GM23338 (cell line): ENCODE data around the gene TMA7. TPM values are rescaled to one million over a fixed set of nuclear protein-coding genes. Genes with fewer than 3 reads are reported as not detected.

Source experiments
- ATAC-seq: fragments of 200-7000 bp; cut with Tn5 transposase; 3 replicates; pipeline ENCODE4 v1.9.1; 2020
- DNase-seq: peaks from one replicate; pipeline ENCODE4 v3.0.0-alpha.2; 2015; ENCODE audit warnings: low spot score
- H2AFZ ChIP-seq: fragments of 200-600 bp; sonication (generic); 2 replicates; pipeline ENCODE4 v1.8.0; 2016; ENCODE audit warnings: antibody characterized with exemption, mild to moderate bottlenecking, moderate library complexity
- H3F3A ChIP-seq: fragments of 200-600 bp; sonication (generic); replicated peaks from 2 replicates; pipeline ENCODE4 v1.8.0; 2017; ENCODE audit warnings: antibody characterized with exemption, mixed run types, low read depth
- H3K27ac ChIP-seq: fragments of 200-600 bp; sonication (generic); 2 replicates; pipeline ENCODE4 v1.6.1; 2016; ENCODE audit warnings: low read depth
- H3K27me3 ChIP-seq: fragments of 200-600 bp; sonication (generic); 2 replicates; pipeline ENCODE4 v1.8.0; 2016; ENCODE audit warnings: mild to moderate bottlenecking, mixed run types, moderate library complexity; ENCODE audit not compliant: insufficient read depth
- H3K36me3 ChIP-seq: fragments of 200-600 bp; sonication (generic); 2 replicates; pipeline ENCODE4 v1.8.0; 2016; ENCODE audit warnings: mild to moderate bottlenecking; ENCODE audit not compliant: insufficient read depth
- H3K4me1 ChIP-seq: fragments of 200-600 bp; sonication (generic); 2 replicates; pipeline ENCODE4 v1.8.0; 2016; ENCODE audit warnings: mild to moderate bottlenecking, moderate library complexity; ENCODE audit not compliant: insufficient read depth
- H3K4me2 ChIP-seq: fragments of 200-600 bp; sonication (generic); 2 replicates; pipeline ENCODE4 v1.7.1; 2017; ENCODE audit warnings: mixed run types
- H3K4me3 ChIP-seq: fragments of 200-600 bp; sonication (generic); 2 replicates; pipeline ENCODE4 v1.6.1; 2016; ENCODE audit warnings: mixed run types
- H3K79me2 ChIP-seq: fragments of 200-600 bp; sonication (generic); replicated peaks from 2 replicates; pipeline ENCODE4 v1.8.0; 2017; ENCODE audit warnings: mild to moderate bottlenecking; ENCODE audit not compliant: insufficient read depth
- H3K9me2 ChIP-seq: fragments of 200-600 bp; sonication (generic); 2 replicates; pipeline ENCODE4 v1.8.0; 2017; ENCODE audit not compliant: insufficient read depth
- H4K20me1 ChIP-seq: fragments of 200-600 bp; sonication (generic); replicated peaks from 2 replicates; pipeline ENCODE4 v1.8.0; 2017; ENCODE audit warnings: mild to moderate bottlenecking; ENCODE audit not compliant: insufficient read depth
- H3K27ac Mint-ChIP-seq: 2 replicates; pipeline ENCODE4 v1.8.0; 2020; ENCODE audit warnings: inconsistent platforms, mild to moderate bottlenecking, moderate library complexity, mixed read lengths
- H3K27me3 Mint-ChIP-seq: 3 replicates; pipeline ENCODE4 v1.8.0; 2022; ENCODE audit warnings: low read depth, mild to moderate bottlenecking, moderate library complexity, mixed read lengths, inconsistent platforms; ENCODE audit not compliant: insufficient read depth, poor library complexity
- H3K36me3 Mint-ChIP-seq: 3 replicates; pipeline ENCODE4 v1.8.0; 2021; ENCODE audit warnings: low read depth, mild to moderate bottlenecking, inconsistent platforms, moderate library complexity, mixed read lengths
- H3K4me1 Mint-ChIP-seq: 3 replicates; pipeline ENCODE4 v1.8.0; 2020; ENCODE audit warnings: mild to moderate bottlenecking, inconsistent platforms, mixed read lengths
- H3K4me3 Mint-ChIP-seq: 3 replicates; pipeline ENCODE4 v1.8.0; 2021; ENCODE audit warnings: moderate library complexity, mild to moderate bottlenecking, inconsistent platforms, mixed read lengths
- H3K9me3 Mint-ChIP-seq: 3 replicates; pipeline ENCODE4 v1.8.0; 2020; ENCODE audit warnings: moderate library complexity, mild to moderate bottlenecking, inconsistent platforms, mixed read lengths
- CREB1 ChIP-seq: fragments of 250-450 bp; sonication (Bioruptor Pico); IDR thresholded peaks from 2 replicates; pipeline ENCODE4 v1.5.0; 2020; ENCODE audit warnings: low read depth, mild to moderate bottlenecking, moderate library complexity
- EZH2phosphoT487 ChIP-seq: fragments of 200-600 bp; sonication (generic); IDR thresholded peaks from one replicate; pipeline ENCODE4 v1.8.1; 2018; ENCODE audit warnings: antibody characterized with exemption; ENCODE audit not compliant: unreplicated experiment
- JUNB ChIP-seq: IDR thresholded peaks from one replicate; pipeline ENCODE4 v1.6.1; 2016; ENCODE audit warnings: antibody characterized with exemption; ENCODE audit not compliant: unreplicated experiment
- NANOG ChIP-seq: IDR thresholded peaks from 2 replicates; pipeline ENCODE4 v1.6.1; 2016; ENCODE audit warnings: antibody characterized with exemption, borderline replicate concordance
- REST ChIP-seq: IDR thresholded peaks from one replicate; pipeline ENCODE4 v1.6.1; 2018; ENCODE audit warnings: antibody characterized with exemption; ENCODE audit not compliant: unreplicated experiment
- polyA plus RNA-seq: library from polyadenylated mRNA; unstranded; fragments of >200 nt; fragmentation: Nextera tagmentation; extraction: Ambion mirVana; gene quantifications from 2 replicates; pipeline ENCODE4 v1.2.1, GENCODE V29; 2016
- total RNA-seq: library from RNA; depleted of rRNA; stranded (reverse); fragments of >200 nt; shearing (Covaris generic); gene quantifications from 2 replicates; pipeline ENCODE4 v1.2.3, GENCODE V29; 2014
- TF ChIP-seq, protein P1 (sequence below), 2 experiments: fragments of 200-600 bp in 1 of 2; sonication (generic) in 1 of 2; conservative IDR thresholded peaks; 2 replicates each; pipeline versions ENCODE4 v1.5.1 to v1.6.1; 2016 to 2017; ENCODE audit warnings: antibody characterized with exemption in 2 of 2, low read depth in 2 of 2, mild to moderate bottlenecking in 2 of 2, moderate library complexity in 1 of 2

The TMA7 gene
- total and polyA plus RNA-seq, 2 experiments from 2014 or later: 419 to 2,089 TPM

DNA sequence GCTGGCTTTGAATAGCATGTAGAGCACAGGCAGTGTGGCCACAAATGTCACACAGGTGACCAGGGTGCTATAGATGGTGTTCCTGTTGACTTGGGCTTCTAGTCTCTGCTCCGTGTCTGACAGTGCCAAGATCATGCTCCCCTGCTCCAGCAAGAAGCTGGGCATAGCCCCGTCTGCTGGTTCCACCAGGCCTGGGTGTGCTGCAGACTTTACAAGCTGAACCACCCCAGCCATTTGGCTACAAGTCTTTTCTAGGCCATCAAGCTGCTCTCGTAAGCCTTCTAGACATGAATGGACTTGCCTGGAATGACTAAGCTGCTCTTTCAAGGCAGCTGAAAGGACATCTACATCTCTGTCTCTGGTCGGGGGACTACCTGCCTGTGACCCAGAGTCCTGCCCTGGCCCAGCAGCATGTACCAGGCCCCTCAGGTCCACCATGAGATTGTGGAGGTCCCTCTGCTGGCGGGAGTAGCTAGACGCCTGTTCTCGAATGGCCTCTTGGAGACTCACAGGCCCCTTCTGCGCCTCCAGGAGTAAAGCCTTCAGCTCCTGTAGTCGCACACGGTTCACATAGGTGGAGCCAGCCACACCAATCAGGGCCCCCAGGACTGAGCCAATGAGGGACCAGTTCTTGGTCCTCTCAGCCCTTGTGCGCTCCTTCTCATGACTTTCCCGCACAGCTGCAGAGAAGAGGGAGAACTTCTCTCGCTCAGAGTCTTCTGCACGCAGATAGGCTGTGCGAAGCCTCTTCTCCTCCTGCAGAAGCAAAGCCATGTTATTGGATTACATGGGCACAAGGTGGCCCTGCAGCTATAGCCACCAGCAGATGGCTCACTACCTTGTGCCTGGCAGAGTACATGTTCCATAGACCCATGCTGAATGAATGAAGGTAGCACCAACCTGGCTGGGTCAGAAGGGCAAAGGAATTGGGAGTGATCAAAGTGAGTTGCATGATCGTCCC, 7.4 kb upstream of the TMA7 start (continued):
- TF ChIP-seq, protein P1, sequence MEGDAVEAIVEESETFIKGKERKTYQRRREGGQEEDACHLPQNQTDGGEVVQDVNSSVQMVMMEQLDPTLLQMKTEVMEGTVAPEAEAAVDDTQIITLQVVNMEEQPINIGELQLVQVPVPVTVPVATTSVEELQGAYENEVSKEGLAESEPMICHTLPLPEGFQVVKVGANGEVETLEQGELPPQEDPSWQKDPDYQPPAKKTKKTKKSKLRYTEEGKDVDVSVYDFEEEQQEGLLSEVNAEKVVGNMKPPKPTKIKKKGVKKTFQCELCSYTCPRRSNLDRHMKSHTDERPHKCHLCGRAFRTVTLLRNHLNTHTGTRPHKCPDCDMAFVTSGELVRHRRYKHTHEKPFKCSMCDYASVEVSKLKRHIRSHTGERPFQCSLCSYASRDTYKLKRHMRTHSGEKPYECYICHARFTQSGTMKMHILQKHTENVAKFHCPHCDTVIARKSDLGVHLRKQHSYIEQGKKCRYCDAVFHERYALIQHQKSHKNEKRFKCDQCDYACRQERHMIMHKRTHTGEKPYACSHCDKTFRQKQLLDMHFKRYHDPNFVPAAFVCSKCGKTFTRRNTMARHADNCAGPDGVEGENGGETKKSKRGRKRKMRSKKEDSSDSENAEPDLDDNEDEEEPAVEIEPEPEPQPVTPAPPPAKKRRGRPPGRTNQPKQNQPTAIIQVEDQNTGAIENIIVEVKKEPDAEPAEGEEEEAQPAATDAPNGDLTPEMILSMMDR (conservative IDR thresholded peaks at IDR 0.05; ENCODE audit: low read depth in 2 of 2): peak; percentile 48 to 68
- no peak for TF ChIP-seq REST

DNA sequence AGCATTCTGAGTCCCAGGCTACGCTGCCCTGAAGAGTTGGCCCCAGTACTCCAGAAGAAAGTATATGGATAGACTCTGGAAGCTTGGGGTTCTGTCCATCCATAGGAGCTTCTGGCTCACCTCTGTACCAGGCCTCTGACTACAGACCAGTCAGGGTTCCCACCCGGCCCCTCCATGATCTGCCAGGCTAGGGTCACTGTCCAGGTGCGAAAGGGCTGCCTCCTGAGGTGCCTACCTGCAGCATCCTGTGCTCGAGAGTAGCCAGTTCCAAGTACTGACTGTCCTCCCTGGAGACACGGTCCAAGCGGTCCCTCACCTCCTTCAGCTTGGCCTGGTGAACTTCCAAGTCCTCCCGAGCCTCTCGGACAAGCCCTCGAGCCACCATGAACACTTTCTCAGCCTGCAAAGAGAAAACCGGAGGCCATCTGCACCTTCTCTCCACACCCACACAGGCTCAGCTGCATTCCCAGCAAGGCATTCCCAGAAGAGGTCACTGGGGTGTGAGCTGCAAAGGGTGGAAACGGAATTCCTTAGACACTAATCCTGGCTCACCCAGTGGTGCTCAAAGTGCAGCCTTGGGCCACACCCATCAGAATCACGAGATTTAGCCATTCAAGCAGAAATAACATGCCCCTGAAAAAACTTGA, 6.5 kb upstream of the TMA7 start:
- H3K27ac ChIP-seq: no peak overlapping the region
- TF ChIP-seq REST (no peak), EZH2phosphoT487 (no peak), NANOG (no peak), JUNB (no peak), CREB1 (CRISPR knock-in tag) (no peak)
- TF ChIP-seq, protein P1 (conservative IDR thresholded peaks at IDR 0.05; ENCODE audit: low read depth in 2 of 2): no peak
- H3K27me3 Mint-ChIP-seq: peaks cover 5% of the 10 kb centered on the region
- peaks cover 17% of the 10 kb centered on the region for H3K4me1 ChIP-seq
- H3K27ac Mint-ChIP-seq: no peak overlapping the region
- no peaks in the 10 kb centered on the region for H3K9me3 Mint-ChIP-seq
- peaks cover 28% of the 10 kb centered on the region for H3K4me1 Mint-ChIP-seq
- H3K36me3 ChIP-seq: peaks cover 10% of the 10 kb centered on the region
- H2AFZ ChIP-seq: no peak overlapping the region
- H3K36me3 Mint-ChIP-seq: peaks cover 41% of the 10 kb centered on the region
- no peaks in the 10 kb centered on the region for H3K27me3 ChIP-seq
- H3K4me3 ChIP-seq: no peak overlapping the region
- no peak overlapping the region for H3K4me3 Mint-ChIP-seq
- no peak overlapping the region for H3K4me2 ChIP-seq
- H3K79me2 ChIP-seq: peaks cover 21% of the 10 kb centered on the region
- H3F3A ChIP-seq: peaks cover 42% of the 10 kb centered on the region
- no peak for DNase-seq
- H3K9me2 ChIP-seq: no peaks in the 10 kb centered on the region
- no peaks in the 10 kb centered on the region for H4K20me1 ChIP-seq
- ATAC-seq: no peak
